PC-9 (cell line): ENCODE measurements around the gene MCOLN1. TPM values are rescaled to one million over a fixed set of nuclear protein-coding genes. Genes with fewer than 3 reads are reported as not detected.

Experiments used
- BruUV-seq: library from RNA; stranded (reverse); fragments of 400-500 nt; replicated peaks from 2 replicates; lab custom pipeline; 2021; lab: Mats Ljungman, UMichigan
- CTCF ChIA-PET: fragments of 300-600 bp; sonication (Branson Sonifier 250); formaldehyde crosslinking; loops from one replicate; lab custom pipeline; 2022; ENCODE audit warnings: antibody characterized with exemption; lab: Charles Lee
- POLR2A ChIA-PET: fragments of 300-600 bp; sonication (Branson Sonifier 250); formaldehyde crosslinking; loops from one replicate; lab custom pipeline; 2022; ENCODE audit warnings: antibody characterized with exemption; ENCODE audit not compliant: unreplicated experiment; lab: Charles Lee
- DNase-seq, 2 experiments: peaks; one replicate each; pipeline versions ENCODE4 v3.0.0 to v3.0.0-alpha.2; 2015 to 2022; ENCODE audit warnings: mixed read lengths in 1 of 2
- H2AFZ ChIP-seq: fragments of 200-600 bp; sonication (generic); 2 replicates; pipeline ENCODE4 v1.8.1; 2017; ENCODE audit warnings: antibody characterized with exemption
- H3F3A ChIP-seq: fragments of 200-600 bp; sonication (generic); 2 replicates; pipeline ENCODE4 v1.8.1; 2017; ENCODE audit warnings: antibody characterized with exemption, mild to moderate bottlenecking, low read depth; ENCODE audit not compliant: insufficient read depth
- H3K27ac ChIP-seq: fragments of 200-600 bp; sonication (generic); 2 replicates; pipeline ENCODE4 v1.6.1; 2016; ENCODE audit warnings: mixed run types
- H3K27me3 ChIP-seq: fragments of 200-600 bp; sonication (generic); 2 replicates; pipeline ENCODE4 v1.6.1; 2016; ENCODE audit warnings: low read depth, mixed run types; ENCODE audit not compliant: insufficient read depth
- H3K36me3 ChIP-seq: fragments of 200-600 bp; sonication (generic); 2 replicates; pipeline ENCODE4 v1.6.1; 2016; ENCODE audit warnings: low read depth, mixed run types
- H3K4me1 ChIP-seq: fragments of 200-600 bp; sonication (generic); replicated peaks from 2 replicates; pipeline ENCODE4 v1.6.1; 2016; ENCODE audit warnings: mixed run types; ENCODE audit not compliant: insufficient read depth
- H3K4me2 ChIP-seq: fragments of 200-600 bp; sonication (generic); 2 replicates; pipeline ENCODE4 v1.6.1; 2017; ENCODE audit warnings: mixed run types
- H3K4me3 ChIP-seq: fragments of 200-600 bp; sonication (generic); 2 replicates; pipeline ENCODE4 v1.6.1; 2016; ENCODE audit warnings: mixed run types
- H3K79me2 ChIP-seq: fragments of 200-600 bp; sonication (generic); 2 replicates; pipeline ENCODE4 v1.6.1; 2017; ENCODE audit warnings: low read depth, mixed run types
- H3K9me2 ChIP-seq: fragments of 200-600 bp; sonication (generic); 2 replicates; pipeline ENCODE4 v1.8.1; 2017; ENCODE audit warnings: mild to moderate bottlenecking; ENCODE audit not compliant: insufficient read depth
- H3K9me3 ChIP-seq: fragments of 200-600 bp; sonication (generic); 2 replicates; pipeline ENCODE4 v1.8.1; 2016; ENCODE audit warnings: low read depth; ENCODE audit not compliant: insufficient read depth
- H4K20me1 ChIP-seq: fragments of 200-600 bp; sonication (generic); 2 replicates; pipeline ENCODE4 v1.8.1; 2017; ENCODE audit not compliant: insufficient read depth
- CTCF ChIP-seq: fragments of 200-600 bp; sonication (generic); conservative IDR thresholded peaks from 2 replicates; pipeline ENCODE4 v1.6.1; 2017; ENCODE audit warnings: mixed run types, antibody characterized with exemption, mild to moderate bottlenecking, moderate library complexity
- EZH2 ChIP-seq: fragments of 200-600 bp; sonication (generic); IDR thresholded peaks from 2 replicates; pipeline ENCODE4 v1.8.0; 2017; ENCODE audit warnings: antibody characterized with exemption, low read depth
- intact Hi-C: fragments of 100-400 bp; cut with micrococcal nuclease; formaldehyde crosslinking; loops from one replicate; pipeline ENCODE4 v1.10.0; 2022; ENCODE audit not compliant: unreplicated experiment
- total RNA-seq: library from RNA; stranded (reverse); gene quantifications from 2 replicates; pipeline ENCODE4 v1.2.3, GENCODE V29; 2021

The MCOLN1 gene
- total RNA-seq, 1 experiment from 2014 or later = 16.0 TPM

- Histone ChIP-seq H3K36me3 (no peaks in the 10 kb centered on the region), H3K4me1 (peaks cover 10% of the 10 kb centered on the region), H3F3A (peaks cover 12% of the 10 kb centered on the region; the same call in 1 of the 2 replicates), H3K9me3 (no peaks in the 10 kb centered on the region), H3K9me2 (no peaks in the 10 kb centered on the region), H2AFZ (no peak overlapping the region), H4K20me1 (no peaks in the 10 kb centered on the region), H3K27ac (no peak overlapping the region), H3K79me2 (0 out of 2 replicates have a peak, but pooled peaks cover 7% of the 10 kb centered on the region), H3K4me3 (no peak overlapping the region), H3K27me3 (no peaks in the 10 kb centered on the region), H3K4me2 (no peak overlapping the region)
- DNase-seq = no peak
- ChIA-PET CTCF (no interaction called here), POLR2A (no interaction called here)
- BruUV-seq = no TSS peak
- TF ChIP-seq EZH2 (no peak), CTCF (no peak)
- intact Hi-C loops = no loop called here
Measured at GRCh38 chr19:7527516-7528191, 5.2 kb downstream of the MCOLN1 start.

- no peaks in the 10 kb centered on the region for H3K9me2 ChIP-seq
- H3K27me3 ChIP-seq = no peaks in the 10 kb centered on the region
- H3K9me3 ChIP-seq = no peaks in the 10 kb centered on the region
- peaks cover 11% of the 10 kb centered on the region for H3K4me1 ChIP-seq
- peaks cover 9% of the 10 kb centered on the region; the same call in 1 of the 2 replicates for H3F3A ChIP-seq
- POLR2A ChIA-PET = no interaction called here
- no peak overlapping the region for H3K4me3 ChIP-seq
- CTCF ChIA-PET = no interaction called here
- H3K27ac ChIP-seq = no peak overlapping the region
- TF ChIP-seq CTCF = no peak
- no peak for TF ChIP-seq EZH2
- no TSS peak for BruUV-seq
- no peak for DNase-seq
- no peak overlapping the region for H2AFZ ChIP-seq
- H3K4me2 ChIP-seq = no peak overlapping the region
- no peaks in the 10 kb centered on the region for H4K20me1 ChIP-seq
- intact Hi-C loops = no loop called here
- no peaks in the 10 kb centered on the region for H3K36me3 ChIP-seq
- H3K79me2 ChIP-seq = 0 out of 2 replicates have a peak, but pooled peaks cover 4% of the 10 kb centered on the region
Measured at GRCh38 chr19:7528192-7528519, 5.7 kb downstream of the MCOLN1 start.

- Histone ChIP-seq H3K79me2 (no peaks in the 10 kb centered on the region), H3K9me3 (no peaks in the 10 kb centered on the region), H2AFZ (no peak overlapping the region), H3K27me3 (no peaks in the 10 kb centered on the region), H3K9me2 (no peaks in the 10 kb centered on the region), H3K4me1 (peaks cover 11% of the 10 kb centered on the region), H3K4me3 (no peak overlapping the region), H4K20me1 (no peaks in the 10 kb centered on the region), H3K4me2 (no peak overlapping the region), H3K27ac (no peak overlapping the region), H3K36me3 (no peaks in the 10 kb centered on the region), H3F3A (peaks cover 5% of the 10 kb centered on the region; the same call in 1 of the 2 replicates)
- intact Hi-C loops = no loop called here
- BruUV-seq = no TSS peak
- ChIA-PET POLR2A (interaction anchor here (0.6 kb wide), 1 partner anchor 156 kb away, joined by 9 read pairs; no protein-coding TSS in a partner anchor), CTCF (no interaction called here)
- TF ChIP-seq EZH2 (no peak), CTCF (no peak)
- DNase-seq = no peak
Measured at GRCh38 chr19:7528522-7529245, 6.3 kb downstream of the MCOLN1 start.
